HG03139 (cell line): ENCODE results near the gene HHLA2.
"Not testable (repeated sequence)": the region's sequence is repeated elsewhere in the genome, so short reads cannot be mapped to it uniquely, and the experiment has no call there.

Experiments
- ATAC-seq: cut with Tn5 transposase; IDR thresholded peaks from one replicate; pipeline ENCODE4 v1.9.1; 2021; ENCODE audit not compliant: unreplicated experiment

HHLA2 gene

GRCh38 chr3:108341911-108342310 is 45.6 kb downstream of the HHLA2 start:
- ATAC-seq, result no peak

GRCh38 chr3:108342837-108343486 is 46.6 kb downstream of the HHLA2 start:
- no peak for ATAC-seq

DNA sequence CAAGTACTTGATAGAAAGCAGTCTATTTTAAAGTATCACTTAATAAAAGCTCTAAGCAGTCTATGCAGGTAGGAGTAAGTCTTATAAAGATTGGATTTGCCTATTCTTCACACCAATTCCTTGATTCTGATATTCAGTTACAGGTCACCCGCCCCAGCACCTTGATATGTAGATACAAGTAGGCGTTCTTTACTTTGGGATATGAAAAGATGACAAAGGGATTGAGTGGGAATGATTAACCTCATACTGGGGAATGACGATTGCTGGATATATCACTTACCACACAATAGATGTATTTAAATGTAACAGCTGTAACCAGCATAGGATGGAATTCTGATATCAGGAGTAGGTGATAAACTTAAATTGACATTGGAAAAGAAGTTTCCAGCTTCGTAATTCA is 47.1 kb downstream of the HHLA2 start:
- ATAC-seq, result no peak

DNA sequence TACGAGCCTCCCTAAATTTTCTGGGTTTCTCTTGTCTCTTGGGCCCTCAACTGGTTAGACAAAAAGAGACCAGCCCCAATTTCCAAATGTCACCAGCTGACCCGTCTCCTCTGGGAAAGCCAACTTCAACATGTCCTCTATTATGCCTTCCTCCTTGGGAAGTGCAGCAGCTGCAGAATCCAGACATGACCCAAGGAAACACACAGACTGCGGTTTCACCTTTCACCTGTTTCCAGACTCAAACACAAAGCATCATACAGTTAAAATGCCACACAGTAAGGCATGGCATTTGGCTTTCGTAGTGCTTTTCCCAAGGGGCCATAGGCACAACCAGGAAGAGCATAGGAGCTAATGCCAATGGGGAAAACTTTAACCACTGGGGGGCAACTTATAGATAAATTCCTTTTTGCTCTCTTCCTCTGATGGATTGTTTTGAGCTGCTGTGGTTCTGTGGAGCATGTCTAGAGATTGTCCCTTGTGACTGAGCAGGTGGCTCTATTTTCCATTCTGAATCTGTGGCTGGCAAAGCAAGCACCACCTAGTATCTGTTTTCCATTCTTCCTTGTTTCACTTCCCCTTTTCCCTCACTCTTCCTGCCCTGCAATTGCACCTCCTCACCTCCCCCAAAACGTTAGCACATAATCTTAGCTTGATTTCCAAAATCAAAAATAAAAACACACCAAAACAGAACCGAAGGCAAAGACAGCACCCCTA is 49.3 kb downstream of the HHLA2 start:
- ATAC-seq, result no peak

GRCh38 chr3:108346301-108347227 is 50.2 kb downstream of the HHLA2 start:
- ATAC-seq, result no peak

GRCh38 chr3:108352176-108352575 is 55.8 kb downstream of the HHLA2 start:
- ATAC-seq, result no peak

GRCh38 chr3:108354562-108354961 is 58.2 kb downstream of the HHLA2 start:
- no peak for ATAC-seq

DNA sequence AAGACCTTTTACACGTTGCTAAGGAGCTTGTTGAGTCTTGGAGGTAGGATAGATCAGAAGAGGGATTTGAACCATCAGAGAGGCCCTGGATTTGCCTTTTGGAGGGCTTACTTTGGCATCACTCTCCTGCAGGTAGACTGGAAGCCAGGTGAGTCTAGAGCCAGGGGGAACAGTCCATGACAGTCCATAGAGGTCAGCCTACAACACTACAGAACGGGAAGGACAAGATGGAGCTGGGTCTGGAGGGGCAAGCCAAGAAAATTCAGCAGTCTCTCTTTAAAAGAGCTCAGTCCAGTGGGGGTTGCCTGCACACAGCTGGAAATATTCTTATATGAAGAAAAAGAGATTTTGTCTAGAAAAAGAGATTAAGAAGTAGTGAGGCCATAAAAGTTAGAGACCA is 60.7 kb downstream of the HHLA2 start:
- no peak for ATAC-seq

DNA sequence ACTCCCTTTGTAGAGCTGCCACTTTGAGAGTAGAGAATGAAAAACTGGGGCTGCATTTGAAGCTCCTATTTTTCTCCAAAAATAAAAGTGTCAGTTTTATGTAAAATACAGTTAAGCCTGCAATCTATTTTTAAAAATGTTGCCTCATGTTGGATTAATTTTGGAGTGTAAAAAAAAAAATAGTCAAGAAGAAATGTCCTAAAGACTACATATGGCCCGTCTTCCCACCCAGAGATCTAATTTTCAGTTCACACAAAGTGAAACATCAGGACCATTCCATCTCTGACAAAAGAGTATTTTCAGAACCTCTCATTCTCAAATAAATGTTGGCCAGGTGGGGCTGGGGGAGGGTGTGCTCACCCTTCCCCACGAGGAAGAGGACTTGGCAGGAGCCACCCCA is 62.7 kb downstream of the HHLA2 start:
- ATAC-seq, result no peak

DNA sequence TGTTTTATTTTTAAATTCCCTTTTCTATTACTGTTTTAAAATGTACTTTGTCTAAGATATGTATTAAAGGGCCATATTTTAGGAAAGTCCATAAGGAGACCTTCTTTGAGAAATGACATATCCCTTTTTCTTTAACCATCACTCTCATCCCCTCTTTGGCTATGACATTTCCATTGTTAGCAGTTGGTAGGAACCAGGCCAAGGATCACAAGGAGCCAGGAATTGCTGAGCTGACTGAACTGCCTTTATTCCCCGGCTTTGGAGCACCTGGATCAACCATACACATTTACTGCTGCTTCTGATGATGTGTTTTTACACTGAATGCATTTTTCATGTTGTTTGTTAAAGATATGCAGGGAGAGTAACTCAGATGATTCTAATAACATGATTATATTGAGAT is 79.7 kb downstream of the HHLA2 start:
- no peak for ATAC-seq

DNA sequence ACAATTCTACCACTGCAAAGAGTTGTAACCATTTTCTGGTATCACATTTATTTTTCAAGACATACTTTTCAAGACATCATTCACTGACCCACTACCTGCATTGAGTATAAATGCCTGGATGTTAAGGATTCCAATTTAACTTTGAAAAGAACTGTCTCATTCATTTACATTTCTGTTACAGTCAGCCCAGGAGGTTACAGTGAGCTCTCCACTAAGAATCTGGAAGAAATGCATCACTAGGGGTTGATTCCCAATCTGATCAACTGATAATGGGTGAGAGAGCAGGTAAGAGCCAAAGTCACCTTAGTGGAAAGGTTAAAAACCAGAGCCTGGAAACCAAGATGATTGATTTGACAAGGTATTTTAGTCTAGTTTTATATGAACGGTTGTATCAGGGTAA is 81.0 kb downstream of the HHLA2 start:
- ATAC-seq, result no peak

DNA sequence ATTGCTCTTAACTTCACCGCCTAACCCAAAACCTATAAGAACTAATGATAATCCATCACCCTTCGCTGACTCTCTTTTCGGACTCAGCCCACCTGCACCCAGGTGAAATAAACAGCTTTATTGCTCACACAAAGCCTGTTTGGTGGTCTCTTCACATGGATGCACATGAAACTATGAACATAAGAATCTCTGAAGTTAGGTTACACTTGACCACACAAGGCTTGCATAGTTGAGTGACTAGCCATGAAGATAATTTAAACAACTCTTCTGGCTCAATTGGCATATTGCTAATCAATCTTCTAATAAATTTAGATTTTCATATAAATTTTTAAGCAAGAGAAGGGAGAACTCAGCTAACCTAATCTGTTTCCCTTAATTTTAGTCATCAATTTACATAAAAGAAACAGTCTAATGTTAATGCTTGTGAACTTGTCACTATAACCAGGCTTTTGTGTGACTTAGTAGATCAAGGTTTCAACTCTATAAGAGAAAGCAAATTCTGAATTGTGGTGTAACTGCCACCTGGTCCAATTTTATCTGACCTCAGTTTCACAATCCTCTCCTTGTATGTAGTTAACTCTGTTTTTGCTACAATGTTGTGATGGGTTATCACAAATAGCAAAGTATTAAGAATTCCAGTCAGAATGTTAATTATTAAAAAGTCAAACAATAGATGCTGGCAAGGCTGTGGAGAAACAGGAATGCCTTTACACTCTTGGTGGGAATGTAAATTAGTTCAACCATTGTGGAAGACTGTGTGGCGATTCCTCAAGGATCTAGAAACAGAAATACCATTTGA is 82.0 kb downstream of the HHLA2 start:
- ATAC-seq, result no peak

- not testable (repeated sequence) for ATAC-seq
Observed at GRCh38 chr3:108378952-108379342, 82.6 kb downstream of the HHLA2 start.

DNA sequence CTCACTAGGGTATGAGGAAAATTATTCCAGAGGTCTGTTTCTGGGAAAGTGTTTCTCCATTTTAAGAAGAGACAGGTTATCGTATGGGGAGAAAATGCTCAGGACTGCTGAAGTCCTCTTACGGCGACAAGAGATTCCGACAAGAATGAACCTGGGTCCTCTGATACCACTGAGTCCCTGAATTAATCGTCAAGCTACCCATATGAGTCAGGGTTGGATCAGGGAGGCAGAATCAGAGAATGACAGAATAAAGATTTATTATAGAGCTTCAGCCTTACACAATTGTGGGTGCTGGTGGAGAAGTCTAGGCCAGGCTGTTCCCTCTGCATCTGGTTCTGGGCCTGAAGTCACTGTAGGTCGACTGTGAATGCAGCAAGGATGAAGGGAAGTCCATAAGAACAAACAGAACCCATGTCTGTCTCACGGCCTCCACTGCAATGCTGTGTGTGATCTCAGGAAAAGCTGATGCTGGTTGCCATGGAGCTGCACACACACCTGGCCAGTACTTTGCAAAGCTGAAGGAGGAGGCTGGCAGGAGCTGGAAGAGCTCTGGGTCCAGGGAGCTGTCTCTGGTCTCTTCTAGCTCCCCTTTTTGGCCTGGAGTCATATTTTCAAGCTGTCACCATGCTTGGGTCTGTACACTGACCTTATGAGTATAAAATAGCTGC is 83.9 kb downstream of the HHLA2 start:
- ATAC-seq, result no peak

DNA sequence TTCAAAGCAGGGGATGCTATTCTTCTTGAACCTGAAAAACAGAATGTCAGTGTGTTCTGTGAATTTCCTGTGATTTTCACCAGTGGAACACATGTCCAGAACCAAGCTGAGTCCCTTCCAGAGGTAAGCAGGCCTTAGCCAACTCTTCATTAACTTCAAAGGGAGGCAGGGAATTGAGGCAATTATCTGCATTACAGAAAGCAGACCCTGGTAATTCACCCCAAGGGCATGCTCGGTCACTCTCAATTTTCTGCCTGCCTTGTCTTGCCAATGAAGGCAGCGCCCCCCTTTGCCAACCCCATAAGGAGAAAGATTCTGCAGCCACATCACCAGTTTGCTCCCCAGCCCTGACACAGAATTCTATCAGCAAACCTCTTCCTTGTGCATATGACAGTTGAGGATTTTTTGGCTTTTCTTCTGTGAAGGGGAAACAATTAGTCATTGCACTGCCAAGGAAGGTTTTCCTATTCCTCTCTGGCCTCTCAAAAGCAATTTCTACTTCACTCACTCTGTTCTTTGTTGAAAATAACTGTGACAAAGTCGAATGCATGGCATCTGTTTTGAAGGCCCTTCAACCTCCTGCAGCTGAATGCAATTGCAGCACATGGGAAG is 85.3 kb downstream of the HHLA2 start:
- no peak for ATAC-seq

DNA sequence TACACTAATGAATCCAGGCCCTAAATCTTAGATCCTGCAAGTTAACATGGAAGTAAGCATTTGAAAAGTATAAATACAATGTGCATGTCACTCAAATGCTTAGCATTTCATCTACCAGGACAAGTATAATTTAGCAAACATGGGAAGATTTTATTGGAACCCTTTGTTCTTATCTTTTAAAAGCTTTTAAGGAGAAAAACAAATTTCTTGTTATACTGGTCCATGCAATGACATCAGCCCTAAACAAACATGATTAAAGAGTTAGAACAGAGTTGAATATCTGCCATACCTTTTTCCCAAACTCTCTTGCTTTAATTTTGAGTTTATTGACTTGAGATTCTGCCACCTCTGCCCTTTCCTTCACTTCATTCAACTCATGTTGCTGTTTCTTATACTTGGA is 87.0 kb downstream of the HHLA2 start:
- no peak for ATAC-seq

DNA sequence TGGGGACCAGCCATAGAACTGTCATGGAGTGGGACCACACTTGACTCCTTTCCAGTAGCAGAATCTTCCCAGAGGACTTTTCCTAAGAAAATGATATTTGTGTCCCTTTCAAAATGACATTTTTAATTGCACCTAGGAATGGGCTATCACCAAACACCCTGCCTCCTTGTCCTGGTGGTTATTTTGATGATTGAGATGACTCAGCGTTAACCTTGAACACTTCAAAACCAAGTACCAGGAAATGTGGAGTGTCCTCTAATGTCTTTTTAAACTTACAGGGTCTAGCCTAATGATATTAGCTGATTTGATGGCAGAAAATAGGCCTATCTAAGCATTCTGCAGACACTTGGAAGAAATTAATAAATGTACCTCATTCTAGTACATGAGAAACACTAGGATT is 90.7 kb downstream of the HHLA2 start:
- ATAC-seq, result no peak

GRCh38 chr3:108388136-108389132 is 92.1 kb downstream of the HHLA2 start:
- ATAC-seq, result peak; percentile 65

DNA sequence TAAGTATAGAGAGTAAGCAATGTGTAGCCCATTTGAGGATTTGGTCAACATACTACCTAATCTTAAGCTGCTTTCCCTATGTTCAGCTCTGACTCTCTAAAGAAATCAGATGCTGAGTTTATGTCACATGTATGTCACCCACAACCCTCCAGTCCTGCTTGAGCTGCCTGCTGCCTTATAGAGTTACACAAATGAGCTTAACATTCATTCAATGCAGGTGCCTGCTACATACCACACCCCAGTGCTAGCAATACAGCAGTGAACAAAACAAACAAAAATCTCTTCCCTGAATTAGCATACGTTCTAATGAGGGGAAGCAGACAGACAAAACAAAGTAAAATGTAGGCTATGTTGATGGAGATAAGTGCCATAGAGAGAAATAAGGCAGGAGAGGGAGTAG is 93.0 kb downstream of the HHLA2 start:
- ATAC-seq, result no peak
